Endothelial cell of umbilical vein (primary cell): ENCODE measurements around the gene SRPK1. TPM values are rescaled to one million over a fixed set of nuclear protein-coding genes. Genes with fewer than 3 reads are reported as not detected.
"Not testable (repeated sequence)": the region's sequence is repeated elsewhere in the genome, so short reads cannot be mapped to it uniquely, and the experiment has no call there.

Experiments used
- BruUV-seq: library from RNA; stranded (reverse); fragments of 400-500 nt; replicated peaks from 2 replicates; lab custom pipeline; 2021; lab: Mats Ljungman, UMichigan
- CTCF ChIA-PET: fragments of 300-600, 350-600 bp; sonication (Branson Sonifier 250); formaldehyde crosslinking; loops from one replicate; lab custom pipeline; 2021; ENCODE audit warnings: antibody characterized with exemption, inconsistent platforms; lab: Charles Lee
- POLR2A ChIA-PET: fragments of 300-600, 350-600 bp; sonication (Branson Sonifier 250); formaldehyde crosslinking; loops from one replicate; lab custom pipeline; 2021; ENCODE audit warnings: antibody characterized with exemption, inconsistent platforms; lab: Charles Lee
- DNase-seq: peaks from one replicate; pipeline ENCODE4 v3.0.0-alpha.2; 2011; ENCODE audit warnings: low read depth, low spot score
- FAIRE-seq: peaks from 2 replicates; lab custom pipeline; 2011; peaks lifted over from hg19 to GRCh38; lab: Jason Lieb, UNC
- H2AFZ ChIP-seq: 2 replicates; pipeline ENCODE4 v1.6.0; 2012; ENCODE audit warnings: low read depth, low read length, control low read depth, inconsistent platforms
- H3K27ac ChIP-seq: 2 replicates; pipeline ENCODE4 v1.5.1; 2011; ENCODE audit warnings: low read depth, mild to moderate bottlenecking, control low read depth, low read length, moderate library complexity; ENCODE audit not compliant: insufficient read depth
- H3K27me3 ChIP-seq, 2 experiments: 2 replicates each; pipeline versions ENCODE4 v1.6.0 to v1.6.1; 2011; ENCODE audit warnings: low read length in 2 of 2, mixed read lengths in 1 of 2; ENCODE audit not compliant: control insufficient read depth in 2 of 2, insufficient read depth in 2 of 2
- H3K36me3 ChIP-seq, 2 experiments: 2 replicates in 1 of 2; 3 replicates in 1 of 2; pipeline ENCODE4 v1.5.1; 2011; ENCODE audit warnings: low read length in 2 of 2, mild to moderate bottlenecking in 1 of 2, moderate library complexity in 1 of 2; ENCODE audit not compliant: control insufficient read depth in 2 of 2, insufficient read depth in 2 of 2; ENCODE audit errors: extremely low read depth in 1 of 2
- H3K4me1 ChIP-seq: 3 replicates; pipeline ENCODE4 v1.5.1; 2011; ENCODE audit warnings: mild to moderate bottlenecking, low read length; ENCODE audit not compliant: control insufficient read depth, insufficient read depth; ENCODE audit errors: extremely low read depth
- H3K4me2 ChIP-seq: 2 replicates; pipeline ENCODE4 v1.6.1; 2011; ENCODE audit warnings: low read length, control low read depth, mixed read lengths; ENCODE audit not compliant: insufficient read depth
- H3K4me3 ChIP-seq, 3 experiments: fragments of 200-600 bp in 1 of 3; sonication (generic), shearing (Covaris generic) in 1 of 3; replicated peaks in 1 of 3; 2 replicates each; pipeline ENCODE4 v1.5.1; 2011 to 2016; ENCODE audit warnings: control low read depth in 3 of 3, low read length in 3 of 3, mild to moderate bottlenecking in 2 of 3, inconsistent platforms in 1 of 3, low read depth in 1 of 3, moderate library complexity in 1 of 3; ENCODE audit not compliant: insufficient read depth in 1 of 3
- H3K79me2 ChIP-seq: 2 replicates; pipeline ENCODE4 v1.6.0; 2012; ENCODE audit warnings: low read length, inconsistent platforms; ENCODE audit not compliant: control insufficient read depth, insufficient read depth
- H3K9ac ChIP-seq: replicated peaks from 2 replicates; pipeline ENCODE3; 2011; ENCODE audit warnings: low read length, control low read depth; ENCODE audit not compliant: insufficient read depth; ENCODE audit errors: extremely low read depth
- H3K9me1 ChIP-seq: replicated peaks from 3 replicates; pipeline ENCODE4 v1.6.0; 2011; ENCODE audit warnings: mild to moderate bottlenecking, low read length; ENCODE audit not compliant: control insufficient read depth, insufficient read depth; ENCODE audit errors: extremely low read depth
- H3K9me3 ChIP-seq: replicated peaks from 2 replicates; pipeline ENCODE4 v1.5.1; 2012; ENCODE audit warnings: low read length, inconsistent platforms; ENCODE audit not compliant: control insufficient read depth, insufficient read depth
- H4K20me1 ChIP-seq: replicated peaks from 2 replicates; pipeline ENCODE3; 2011; ENCODE audit warnings: mild to moderate bottlenecking, low read length; ENCODE audit not compliant: control insufficient read depth, insufficient read depth; ENCODE audit errors: extremely low read depth
- EZH2 ChIP-seq: IDR thresholded peaks from 2 replicates; pipeline ENCODE4 v1.6.1; 2012; ENCODE audit warnings: borderline replicate concordance, low read depth, mild to moderate bottlenecking, moderate library complexity, low read length, inconsistent platforms; ENCODE audit not compliant: severe bottlenecking
- FOS ChIP-seq: IDR thresholded peaks from 2 replicates; pipeline ENCODE4 v1.6.1; 2011; ENCODE audit warnings: mild to moderate bottlenecking, low read length, moderate library complexity, borderline replicate concordance; ENCODE audit not compliant: insufficient read depth
- GATA2 ChIP-seq: IDR thresholded peaks from 2 replicates; pipeline ENCODE4 v1.7.0; 2011; ENCODE audit warnings: low read depth, mild to moderate bottlenecking, moderate library complexity, mixed read lengths, low read length; ENCODE audit not compliant: insufficient read length, insufficient read depth
- JUN ChIP-seq: IDR thresholded peaks from 2 replicates; pipeline ENCODE4 v1.6.1; 2011; ENCODE audit warnings: borderline replicate concordance, low read depth; ENCODE audit not compliant: insufficient read length, insufficient read depth
- MYC ChIP-seq: IDR thresholded peaks from one replicate; pipeline ENCODE4 v1.6.1; 2011; ENCODE audit warnings: mild to moderate bottlenecking, low read depth, low read length
- POLR2A ChIP-seq: IDR thresholded peaks from 2 replicates; pipeline ENCODE4 v1.6.1; 2012; ENCODE audit warnings: low read depth, mild to moderate bottlenecking, control low read depth, low read length
- POLR2AphosphoS5 ChIP-seq: IDR thresholded peaks from 2 replicates; pipeline ENCODE4 v1.6.1; 2012; ENCODE audit warnings: low read depth, mild to moderate bottlenecking, control low read depth, low read length, moderate library complexity; ENCODE audit not compliant: insufficient read depth
- dilution Hi-C: fragments of 300-500 bp; cut with MboI; formaldehyde crosslinking; loops from one replicate; pipeline ENCODE4 v1.15.0; 2019; ENCODE audit warnings: low sequenced_read_pairs; ENCODE audit not compliant: extremely low pct_ligation_motif_present
- intact Hi-C: fragments of 100-400 bp; cut with micrococcal nuclease; formaldehyde crosslinking; loops from one replicate; pipeline ENCODE4 v1.10.0; 2022
- polyA plus RNA-seq, 4 experiments: library from polyadenylated mRNA; depleted of rRNA in 3 of 4; stranded (reverse) in 3 of 4; unstranded in 1 of 4; fragments of >200 nt; gene quantifications; 2 replicates each; pipeline versions ENCODE4 v1.2.1 to v1.2.3, GENCODE V29; 2011 to 2012; ENCODE audit warnings: missing spikeins in 1 of 4
- total RNA-seq: library from RNA; stranded (reverse); gene quantifications from 2 replicates; pipeline ENCODE4 v1.2.3, GENCODE V29; 2021
- TF ChIP-seq, protein P1 (sequence below): IDR thresholded peaks from 2 replicates; pipeline ENCODE4 v1.6.1; 2011; ENCODE audit not compliant: insufficient read depth, insufficient read length
- TF ChIP-seq, protein P2 (sequence below), 2 donors: IDR thresholded peaks; 1 replicate in 1 of 2; 2 replicates in 1 of 2; pipeline ENCODE4 v1.5.1; 2011; ENCODE audit warnings: low read length in 2 of 2, mild to moderate bottlenecking in 2 of 2, moderate library complexity in 2 of 2, control low read depth in 1 of 2, inconsistent platforms in 1 of 2, low read depth in 1 of 2; ENCODE audit not compliant: insufficient read depth in 1 of 2; ENCODE audit errors: extremely low read depth in 1 of 2

Gene SRPK1
- total and polyA plus RNA-seq, 2 donors (not counting 3 experiments of a cell fraction or from before 2014, with no cell fraction given) = 18.9 to 72.7 TPM

DNA sequence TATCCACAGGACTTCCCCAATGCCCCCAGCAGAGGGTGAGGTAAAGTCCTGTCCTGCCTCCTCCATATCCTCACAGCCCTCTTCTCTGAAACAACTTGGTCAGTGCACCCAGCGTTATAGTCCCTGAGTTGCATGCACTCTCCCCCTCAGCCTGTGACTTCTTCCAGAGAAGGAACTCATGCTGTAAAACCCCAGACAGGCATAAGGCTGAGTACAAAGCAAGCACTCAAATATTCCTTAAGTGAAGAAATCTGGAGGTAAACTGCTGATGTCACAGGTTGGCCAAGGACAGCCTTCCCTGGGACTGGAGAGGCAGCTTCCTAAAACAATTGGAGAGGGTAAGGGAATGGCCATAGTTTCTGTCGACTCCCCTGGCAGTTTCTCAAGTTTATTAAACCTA is 12.9 kb upstream of the SRPK1 start:
- Histone ChIP-seq H3K9ac (no peak overlapping the region), H3K4me1 (no peaks in the 10 kb centered on the region), H2AFZ (no peak overlapping the region), H3K4me2 (no peak overlapping the region), H3K9me1 (peaks cover 2% of the 10 kb centered on the region), H3K79me2 (no peaks in the 10 kb centered on the region), H3K4me3 (no peak overlapping the region), H3K27ac (no peak overlapping the region), H3K36me3 (no peaks in the 10 kb centered on the region), H3K27me3 (no peaks in the 10 kb centered on the region), H4K20me1 (no peaks in the 10 kb centered on the region), H3K9me3 (no peaks in the 10 kb centered on the region)
- dilution Hi-C loops (no loop called here), intact Hi-C loops (no loop called here)
- FAIRE-seq (no peak), DNase-seq (no peak)
- BruUV-seq = no TSS peak
- ChIA-PET POLR2A (interaction anchor here (0.6 kb wide), 2 partner anchors 493 to 650 kb away, joined by 3 to 5 read pairs; no protein-coding TSS in a partner anchor), CTCF (interaction anchor here (0.9 to 1.1 kb wide), 2 partner anchors 8 to 10 kb away, joined by 3 read pairs; no protein-coding TSS in a partner anchor)
- no peak for TF ChIP-seq POLR2AphosphoS5
- no peak for TF ChIP-seq GATA2
- no peak for TF ChIP-seq JUN
- TF ChIP-seq, protein P1, sequence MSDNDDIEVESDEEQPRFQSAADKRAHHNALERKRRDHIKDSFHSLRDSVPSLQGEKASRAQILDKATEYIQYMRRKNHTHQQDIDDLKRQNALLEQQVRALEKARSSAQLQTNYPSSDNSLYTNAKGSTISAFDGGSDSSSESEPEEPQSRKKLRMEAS = no peak
- TF ChIP-seq, protein P2, sequence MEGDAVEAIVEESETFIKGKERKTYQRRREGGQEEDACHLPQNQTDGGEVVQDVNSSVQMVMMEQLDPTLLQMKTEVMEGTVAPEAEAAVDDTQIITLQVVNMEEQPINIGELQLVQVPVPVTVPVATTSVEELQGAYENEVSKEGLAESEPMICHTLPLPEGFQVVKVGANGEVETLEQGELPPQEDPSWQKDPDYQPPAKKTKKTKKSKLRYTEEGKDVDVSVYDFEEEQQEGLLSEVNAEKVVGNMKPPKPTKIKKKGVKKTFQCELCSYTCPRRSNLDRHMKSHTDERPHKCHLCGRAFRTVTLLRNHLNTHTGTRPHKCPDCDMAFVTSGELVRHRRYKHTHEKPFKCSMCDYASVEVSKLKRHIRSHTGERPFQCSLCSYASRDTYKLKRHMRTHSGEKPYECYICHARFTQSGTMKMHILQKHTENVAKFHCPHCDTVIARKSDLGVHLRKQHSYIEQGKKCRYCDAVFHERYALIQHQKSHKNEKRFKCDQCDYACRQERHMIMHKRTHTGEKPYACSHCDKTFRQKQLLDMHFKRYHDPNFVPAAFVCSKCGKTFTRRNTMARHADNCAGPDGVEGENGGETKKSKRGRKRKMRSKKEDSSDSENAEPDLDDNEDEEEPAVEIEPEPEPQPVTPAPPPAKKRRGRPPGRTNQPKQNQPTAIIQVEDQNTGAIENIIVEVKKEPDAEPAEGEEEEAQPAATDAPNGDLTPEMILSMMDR (IDR thresholded peaks at IDR 0.05; ENCODE audit: extremely low read depth in 1 of 2, insufficient read depth in 1 of 2, low read depth in 1 of 2, low read length in 2 of 2) = no peak
- no peak for TF ChIP-seq EZH2
- no peak for TF ChIP-seq MYC
- TF ChIP-seq FOS = no peak
- no peak for TF ChIP-seq POLR2A

DNA sequence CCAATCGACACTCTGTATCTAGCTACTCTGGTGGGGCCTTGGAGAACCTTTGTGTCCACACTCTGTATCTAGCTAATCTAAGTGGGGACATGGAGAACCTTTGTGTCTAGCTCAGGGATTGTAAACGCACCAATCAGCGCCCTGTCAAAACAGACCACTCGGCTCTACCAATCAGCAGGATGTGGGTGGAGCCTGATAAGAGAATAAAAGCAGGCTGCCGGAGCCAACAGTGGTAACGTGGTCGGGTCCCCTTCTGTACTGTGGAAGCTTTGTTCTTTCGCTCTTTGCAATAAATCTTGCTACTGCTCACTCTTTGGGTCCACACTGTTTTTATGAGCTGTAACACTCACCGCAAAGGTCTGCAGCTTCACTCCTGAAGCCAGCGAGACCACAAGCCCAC is 11.0 kb upstream of the SRPK1 start:
- H3K36me3 ChIP-seq, H3K4me2 ChIP-seq, H3K9me1 ChIP-seq, H3K27me3 ChIP-seq, H3K4me3 ChIP-seq, H3K9me3 ChIP-seq, H4K20me1 ChIP-seq, BruUV-seq, intact Hi-C loops, H3K27ac ChIP-seq, DNase-seq, FAIRE-seq, POLR2A ChIA-PET, H2AFZ ChIP-seq, H3K9ac ChIP-seq, H3K79me2 ChIP-seq, dilution Hi-C loops, H3K4me1 ChIP-seq: not testable (repeated sequence)
- CTCF ChIA-PET = interaction anchor here (1.7 kb wide), 1 partner anchor 10 kb away, joined by 3 read pairs; no protein-coding TSS in a partner anchor
